ENCODE data around the gene THNSL1. TPM values are rescaled to one million over a fixed set of nuclear protein-coding genes. Genes with fewer than 3 reads are reported as not detected.
"Not testable (repeated sequence)": the region's sequence is repeated elsewhere in the genome, so short reads cannot be mapped to it uniquely, and the experiment has no call there.

The THNSL1 gene
- total and polyA plus RNA-seq, 2 of the 13 experiments (the other 11 are each of a cell fraction or from before 2014, with no cell fraction given) = 1.3 to 3.8 TPM

DNA sequence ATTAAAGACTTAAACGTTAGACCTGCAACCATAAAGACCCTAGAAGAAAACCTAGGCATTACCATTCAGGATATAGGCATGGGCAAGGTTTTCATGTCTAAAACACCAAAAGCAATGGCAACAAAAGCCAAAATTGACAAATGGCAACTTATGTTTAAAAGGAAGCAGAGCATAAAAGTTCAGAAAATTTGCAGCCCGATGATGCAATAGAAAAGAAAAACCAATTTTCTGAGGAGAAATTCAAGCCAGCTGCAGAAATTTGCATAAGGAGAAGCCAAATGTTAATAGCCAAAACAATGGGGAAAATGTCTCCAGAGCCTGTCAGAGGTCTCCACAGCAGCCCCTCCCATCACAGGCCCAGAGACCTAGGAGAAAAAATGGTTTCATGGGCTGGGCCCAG lies 4.8 kb upstream of the THNSL1 start:
- WGBS (ENCODE audit: low lambda C conversion rate) = 72% methylated on average over 2 of the region's 2 CpGs

DNA sequence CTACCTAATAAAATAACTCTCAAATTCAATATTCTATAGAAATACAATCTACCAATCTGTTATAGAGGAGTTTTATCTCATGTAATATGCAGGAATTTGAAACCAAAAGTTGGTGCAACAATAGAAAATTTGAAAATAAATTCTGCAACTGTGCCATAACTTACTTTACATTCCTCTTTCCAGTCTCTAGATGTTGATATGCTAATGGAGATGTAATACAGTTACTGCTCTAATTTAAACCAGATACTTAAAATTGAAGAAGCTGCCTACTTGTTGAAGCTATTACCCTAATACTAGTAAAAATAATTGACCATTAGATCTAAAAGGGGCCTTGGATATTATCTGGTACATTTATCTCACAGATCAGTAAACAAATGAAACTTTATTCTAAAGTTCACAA lies 1.8 kb upstream of the THNSL1 start:
- Histone ChIP-seq H3K4me2 (ENCODE audit: low read depth, low read length) (no peak overlapping the region), H3K9ac (ENCODE audit: insufficient read depth, low read depth, low read length) (no peak overlapping the region), H3K4me3 (replicated peaks in 1 of 3; ENCODE audit: insufficient read depth in 1 of 3, low read depth in 2 of 3, low read length in 3 of 3) (no peak overlapping the region), H3K79me2 (ENCODE audit: insufficient read depth, low read length) (no peaks in the 10 kb centered on the region), H3K4me1 (ENCODE audit: insufficient read depth, low read length) (peaks cover 32% of the 10 kb centered on the region), H3K36me3 (replicated peaks in 1 of 2; ENCODE audit: control insufficient read depth in 1 of 2, insufficient read depth in 2 of 2, low read length in 2 of 2) (no peaks in the 10 kb centered on the region), H3K27ac (ENCODE audit: extremely low read length, insufficient read depth, low read length) (no peak overlapping the region), H3K27me3 (ENCODE audit: control insufficient read depth in 1 of 2, insufficient read depth in 2 of 2, low read length in 2 of 2) (no peaks in the 10 kb centered on the region), H4K20me1 (ENCODE audit: insufficient read depth, low read length) (no peaks in the 10 kb centered on the region), H2AFZ (ENCODE audit: low read length) (no peak overlapping the region), H3K9me3 (ENCODE audit: low read length) (no peaks in the 10 kb centered on the region)
- TF ChIP-seq EEA1 (CRISPR knock-in tag; IDR thresholded peaks at IDR 0.05; ENCODE audit: borderline replicate concordance) (no peak), ZFP90 (CRISPR knock-in tag; IDR thresholded peaks at IDR 0.05; ENCODE audit: borderline replicate concordance) (no peak), GATA4 (IDR thresholded peaks at IDR 0.05; ENCODE audit: borderline replicate concordance, low read depth) (no peak), TAF15 (IDR thresholded peaks at IDR 0.05; ENCODE audit: low read depth, low read length, poor library complexity, severe bottlenecking) (no peak), ZNF296 (CRISPR knock-in tag; conservative IDR thresholded peaks at IDR 0.05) (no peak), HOXA7 (CRISPR knock-in tag; IDR thresholded peaks at IDR 0.05) (no peak), FOSL1 (CRISPR knock-in tag; IDR thresholded peaks at IDR 0.05; ENCODE audit: borderline replicate concordance) (no peak), HNF4G (IDR thresholded peaks at IDR 0.05; ENCODE audit: borderline replicate concordance, low read depth, low read length) (no peak), HNF4G (CRISPR knock-in tag; IDR thresholded peaks at IDR 0.05; ENCODE audit: borderline replicate concordance, low read depth) (no peak), SALL1 (CRISPR knock-in tag; IDR thresholded peaks at IDR 0.05) (no peak), ZFYVE20 (CRISPR knock-in tag; IDR thresholded peaks at IDR 0.05; ENCODE audit: borderline replicate concordance, low read depth) (no peak)
- TF ChIP-seq, protein P1, sequence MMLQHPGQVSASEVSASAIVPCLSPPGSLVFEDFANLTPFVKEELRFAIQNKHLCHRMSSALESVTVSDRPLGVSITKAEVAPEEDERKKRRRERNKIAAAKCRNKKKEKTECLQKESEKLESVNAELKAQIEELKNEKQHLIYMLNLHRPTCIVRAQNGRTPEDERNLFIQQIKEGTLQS (CRISPR knock-in tag; IDR thresholded peaks at IDR 0.05) = no peak
- TF ChIP-seq, protein P2, sequence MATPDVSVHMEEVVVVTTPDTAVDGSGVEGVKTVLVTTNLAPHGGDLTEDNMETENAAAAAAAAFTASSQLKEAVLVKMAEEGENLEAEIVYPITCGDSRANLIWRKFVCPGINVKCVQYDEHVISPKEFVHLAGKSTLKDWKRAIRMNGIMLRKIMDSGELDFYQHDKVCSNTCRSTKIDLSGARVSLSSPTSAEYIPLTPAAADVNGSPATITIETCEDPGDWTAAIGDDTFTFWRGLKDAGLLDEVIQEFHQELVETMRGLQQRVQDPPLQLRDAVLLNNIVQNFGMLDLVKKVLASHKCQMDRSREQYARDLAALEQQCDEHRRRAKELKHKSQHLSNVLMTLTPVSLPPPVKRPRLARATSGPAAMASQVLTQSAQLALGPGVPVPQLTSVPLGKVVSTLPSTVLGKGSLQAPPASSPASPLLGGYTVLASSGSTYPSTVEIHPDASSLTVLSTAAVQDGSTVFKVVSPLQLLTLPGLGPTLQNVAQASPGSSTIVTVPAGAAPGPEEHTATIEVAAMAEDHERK (CRISPR knock-in tag; IDR thresholded peaks at IDR 0.05; ENCODE audit: low read depth) = no peak
- TF ChIP-seq, protein P3, sequence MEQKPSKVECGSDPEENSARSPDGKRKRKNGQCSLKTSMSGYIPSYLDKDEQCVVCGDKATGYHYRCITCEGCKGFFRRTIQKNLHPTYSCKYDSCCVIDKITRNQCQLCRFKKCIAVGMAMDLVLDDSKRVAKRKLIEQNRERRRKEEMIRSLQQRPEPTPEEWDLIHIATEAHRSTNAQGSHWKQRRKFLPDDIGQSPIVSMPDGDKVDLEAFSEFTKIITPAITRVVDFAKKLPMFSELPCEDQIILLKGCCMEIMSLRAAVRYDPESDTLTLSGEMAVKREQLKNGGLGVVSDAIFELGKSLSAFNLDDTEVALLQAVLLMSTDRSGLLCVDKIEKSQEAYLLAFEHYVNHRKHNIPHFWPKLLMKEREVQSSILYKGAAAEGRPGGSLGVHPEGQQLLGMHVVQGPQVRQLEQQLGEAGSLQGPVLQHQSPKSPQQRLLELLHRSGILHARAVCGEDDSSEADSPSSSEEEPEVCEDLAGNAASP (CRISPR knock-in tag; IDR thresholded peaks at IDR 0.05; ENCODE audit: borderline replicate concordance) = no peak
- TF ChIP-seq, protein P4, sequence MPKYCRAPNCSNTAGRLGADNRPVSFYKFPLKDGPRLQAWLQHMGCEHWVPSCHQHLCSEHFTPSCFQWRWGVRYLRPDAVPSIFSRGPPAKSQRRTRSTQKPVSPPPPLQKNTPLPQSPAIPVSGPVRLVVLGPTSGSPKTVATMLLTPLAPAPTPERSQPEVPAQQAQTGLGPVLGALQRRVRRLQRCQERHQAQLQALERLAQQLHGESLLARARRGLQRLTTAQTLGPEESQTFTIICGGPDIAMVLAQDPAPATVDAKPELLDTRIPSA (CRISPR knock-in tag; IDR thresholded peaks at IDR 0.05; ENCODE audit: borderline replicate concordance) = no peak
- intact Hi-C loops (cut with micrococcal nuclease; ENCODE audit: unreplicated experiment) = no loop called here
- no TSS peak for BruUV-seq (replicated peaks)
- ATAC-seq (no peak), FAIRE-seq (no peak), DNase-seq (ENCODE audit: low spot score) (no peak)
- in situ Hi-C loops (cut with HindIII; ENCODE audit: extremely low pct_ligation_motif_present, low pct_unique_long_range_greater_than_20kb) = loop anchor here (10.0 kb wide), 1 partner anchor 290 kb away; the partner anchor contains the start of gene ARHGAP21
- ChIA-PET CTCF (ENCODE audit: low intra/inter-chr PET ratio, low total read pairs) (no interaction called here), POLR2A (no interaction called here)

More for the DNA sequence above, 4.8 kb upstream of the THNSL1 start:
- H3K79me2 ChIP-seq (ENCODE audit: insufficient read depth, low read length); BruUV-seq (replicated peaks); CTCF ChIA-PET (ENCODE audit: low intra/inter-chr PET ratio, low total read pairs); intact Hi-C loops (cut with micrococcal nuclease; ENCODE audit: unreplicated experiment); H3K36me3 ChIP-seq (replicated peaks in 1 of 2; ENCODE audit: control insufficient read depth in 1 of 2, insufficient read depth in 2 of 2, low read length in 2 of 2); POLR2A ChIA-PET; FAIRE-seq; H3K9me3 ChIP-seq (ENCODE audit: low read length); H3K9ac ChIP-seq (ENCODE audit: insufficient read depth, low read depth, low read length); H3K4me2 ChIP-seq (ENCODE audit: low read depth, low read length); ATAC-seq; H3K4me3 ChIP-seq (replicated peaks in 1 of 3; ENCODE audit: insufficient read depth in 1 of 3, low read depth in 2 of 3, low read length in 3 of 3); H3K27ac ChIP-seq (ENCODE audit: extremely low read length, insufficient read depth, low read length); H3K27me3 ChIP-seq (ENCODE audit: control insufficient read depth in 1 of 2, insufficient read depth in 2 of 2, low read length in 2 of 2); DNase-seq (ENCODE audit: low spot score); H2AFZ ChIP-seq (ENCODE audit: low read length); H4K20me1 ChIP-seq (ENCODE audit: insufficient read depth, low read length): not testable (repeated sequence)
- peaks cover 16% of the 10 kb centered on the region for H3K4me1 ChIP-seq (ENCODE audit: insufficient read depth, low read length)
- in situ Hi-C loops (cut with HindIII; ENCODE audit: extremely low pct_ligation_motif_present, low pct_unique_long_range_greater_than_20kb) = loop anchor here (10.0 kb wide), 1 partner anchor 287 kb away; the partner anchor contains the start of gene ARHGAP21
